Chondrocyte (in vitro differentiated cells): ENCODE data around the gene PAK4. TPM values are rescaled to one million over a fixed set of nuclear protein-coding genes. Genes with fewer than 3 reads are reported as not detected.

Experiments used
- DNase-seq: peaks from one replicate; pipeline ENCODE4 v3.0.0; 2021; ENCODE audit warnings: mixed read lengths, low spot score
- H3K27ac Mint-ChIP-seq: one replicate; pipeline ENCODE4 v1.8.0; 2021; ENCODE audit warnings: mild to moderate bottlenecking, moderate library complexity, mixed read lengths; ENCODE audit not compliant: unreplicated experiment
- H3K27me3 Mint-ChIP-seq: 2 replicates; pipeline ENCODE4 v1.8.0; 2021; ENCODE audit warnings: low read depth, mixed read lengths
- H3K36me3 Mint-ChIP-seq: 2 replicates; pipeline ENCODE4 v1.8.0; 2021; ENCODE audit warnings: low read depth, mixed read lengths
- H3K4me1 Mint-ChIP-seq: 2 replicates; pipeline ENCODE4 v1.8.0; 2021; ENCODE audit warnings: low read depth, mild to moderate bottlenecking, mixed read lengths
- H3K4me3 Mint-ChIP-seq: one replicate; pipeline ENCODE4 v1.8.0; 2021; ENCODE audit warnings: mild to moderate bottlenecking, moderate library complexity, mixed read lengths; ENCODE audit not compliant: unreplicated experiment
- H3K9me3 Mint-ChIP-seq: 2 replicates; pipeline ENCODE4 v1.8.0; 2021; ENCODE audit warnings: low read depth, mixed read lengths
- long read RNA-seq: library from polyadenylated mRNA; stranded (forward); transcript quantifications from one replicate; pipeline ENCODE4 v2.0.0, GENCODE V29; 2021
- total RNA-seq: library from RNA; stranded (reverse); gene quantifications from 3 replicates; pipeline ENCODE4 v1.2.1, GENCODE V29; 2021
- TF ChIP-seq, protein P1 (sequence below): fragments of 200-600 bp; sonication (generic); IDR thresholded peaks from 2 replicates; pipeline ENCODE4 v1.5.0; 2021; ENCODE audit warnings: antibody characterized with exemption, mild to moderate bottlenecking, moderate library complexity

PAK4 gene
- total RNA-seq: 12.3 to 16.7 TPM (median 14.4 TPM) in 3 replicates
- long read RNA-seq, partial matches to known transcripts: 0 of 7 reads
- long read RNA-seq, other reads (novel, unspliced or antisense): 6 of 7 reads

DNA sequence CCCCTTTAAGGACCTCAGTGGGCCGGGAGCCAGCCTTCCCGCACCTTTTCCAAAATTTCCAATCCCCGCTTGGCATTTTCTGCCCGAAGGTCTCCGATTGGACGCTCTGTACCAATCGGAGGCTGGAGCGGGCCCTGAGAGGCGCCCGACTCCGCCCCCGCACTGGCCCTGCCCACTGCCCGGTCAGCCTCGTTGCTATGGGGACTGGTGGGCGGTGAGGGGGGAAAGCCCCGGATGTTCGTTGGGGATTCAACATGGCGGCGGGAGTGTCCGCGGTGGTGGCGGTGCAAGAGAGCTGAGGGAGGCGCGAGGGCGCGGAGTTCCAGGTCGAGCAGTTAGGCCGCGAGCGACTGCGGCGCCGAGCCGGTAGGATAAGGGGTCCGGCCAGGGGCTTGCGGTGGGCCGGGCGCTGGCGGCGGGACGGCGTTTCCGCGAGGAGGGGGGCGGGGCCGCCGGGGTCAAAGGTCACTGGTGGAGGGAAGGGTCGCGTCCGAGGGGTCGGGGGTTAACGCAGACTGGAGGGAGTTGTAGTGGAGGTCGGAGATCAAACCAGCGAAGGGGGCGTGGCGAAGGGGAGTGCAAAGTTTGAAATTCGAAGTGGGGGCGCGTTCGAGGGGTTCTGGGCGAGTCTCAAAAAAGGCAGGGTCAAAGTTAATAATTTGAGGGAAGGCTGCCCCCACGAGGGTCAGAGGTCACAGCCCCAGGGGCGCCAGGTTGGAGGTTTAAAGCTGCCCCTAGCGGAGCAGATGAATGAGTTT is at the start of gene PAK4:
Gene PAK4 (plus strand): TSS at position 233 of the 758 bp plus-strand sequence. CDS start 43,768 bp downstream, outside the sequence.
- peaks cover 3% of the 10 kb centered on the region for H3K27me3 Mint-ChIP-seq
- H3K36me3 Mint-ChIP-seq: peaks cover 1% of the 10 kb centered on the region
- peaks cover 40% of the 10 kb centered on the region for H3K4me1 Mint-ChIP-seq
- DNase-seq: no peak
- peak within 1 kb of the TSS; percentile 98 for H3K4me3 Mint-ChIP-seq
- H3K27ac Mint-ChIP-seq: peak within 1 kb of the TSS; percentile 98
- H3K9me3 Mint-ChIP-seq: no peaks in the 10 kb centered on the region
- TF ChIP-seq, protein P1, sequence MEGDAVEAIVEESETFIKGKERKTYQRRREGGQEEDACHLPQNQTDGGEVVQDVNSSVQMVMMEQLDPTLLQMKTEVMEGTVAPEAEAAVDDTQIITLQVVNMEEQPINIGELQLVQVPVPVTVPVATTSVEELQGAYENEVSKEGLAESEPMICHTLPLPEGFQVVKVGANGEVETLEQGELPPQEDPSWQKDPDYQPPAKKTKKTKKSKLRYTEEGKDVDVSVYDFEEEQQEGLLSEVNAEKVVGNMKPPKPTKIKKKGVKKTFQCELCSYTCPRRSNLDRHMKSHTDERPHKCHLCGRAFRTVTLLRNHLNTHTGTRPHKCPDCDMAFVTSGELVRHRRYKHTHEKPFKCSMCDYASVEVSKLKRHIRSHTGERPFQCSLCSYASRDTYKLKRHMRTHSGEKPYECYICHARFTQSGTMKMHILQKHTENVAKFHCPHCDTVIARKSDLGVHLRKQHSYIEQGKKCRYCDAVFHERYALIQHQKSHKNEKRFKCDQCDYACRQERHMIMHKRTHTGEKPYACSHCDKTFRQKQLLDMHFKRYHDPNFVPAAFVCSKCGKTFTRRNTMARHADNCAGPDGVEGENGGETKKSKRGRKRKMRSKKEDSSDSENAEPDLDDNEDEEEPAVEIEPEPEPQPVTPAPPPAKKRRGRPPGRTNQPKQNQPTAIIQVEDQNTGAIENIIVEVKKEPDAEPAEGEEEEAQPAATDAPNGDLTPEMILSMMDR: no peak

DNA sequence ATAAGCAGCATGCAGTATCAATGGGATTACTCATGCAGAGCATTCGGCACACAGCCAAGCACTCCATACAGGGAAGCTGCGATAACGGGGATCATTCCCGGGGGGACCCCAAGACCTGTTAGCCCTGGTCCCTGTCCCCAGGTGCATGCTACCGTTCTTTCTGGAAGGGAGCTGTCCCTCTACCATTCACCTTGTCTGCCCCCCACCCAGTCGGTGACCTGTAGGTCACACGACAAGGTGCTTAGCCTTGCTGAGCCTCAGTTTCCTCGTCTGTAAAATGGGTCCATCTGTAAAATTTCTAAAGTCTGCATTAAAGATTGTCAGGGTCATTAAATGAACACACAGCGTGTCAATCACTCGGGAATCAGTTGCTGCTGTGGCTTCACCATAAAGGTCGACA is 48.3 kb upstream of the PAK4 start:
- Mint-ChIP-seq H3K4me3 (no peak overlapping the region), H3K9me3 (no peaks in the 10 kb centered on the region), H3K27me3 (peaks cover 13% of the 10 kb centered on the region)

GRCh38 chr19:39078436-39079200 is 47.0 kb upstream of the PAK4 start:
- H3K9me3 Mint-ChIP-seq: no peaks in the 10 kb centered on the region
- no peak for DNase-seq
- H3K4me3 Mint-ChIP-seq: no peak overlapping the region
- peaks cover 10% of the 10 kb centered on the region for H3K4me1 Mint-ChIP-seq
- H3K27ac Mint-ChIP-seq: peak overlapping the region; percentile 71
- TF ChIP-seq, protein P1: no peak
- no peaks in the 10 kb centered on the region for H3K36me3 Mint-ChIP-seq
- H3K27me3 Mint-ChIP-seq: peaks cover 25% of the 10 kb centered on the region

More for the DNA sequence above, 48.3 kb upstream of the PAK4 start:
- TF ChIP-seq, protein P1: no peak
- Mint-ChIP-seq H3K4me1 (peaks cover 12% of the 10 kb centered on the region), H3K27ac (no peak overlapping the region), H3K36me3 (no peaks in the 10 kb centered on the region)
- no peak for DNase-seq

GRCh38 chr19:39080431-39080830 is 45.2 kb upstream of the PAK4 start:
- TF ChIP-seq, protein P1: no peak
- Mint-ChIP-seq H3K27me3 (peaks cover 35% of the 10 kb centered on the region), H3K9me3 (no peaks in the 10 kb centered on the region), H3K4me3 (no peak overlapping the region), H3K36me3 (no peaks in the 10 kb centered on the region), H3K27ac (no peak overlapping the region), H3K4me1 (peaks cover 8% of the 10 kb centered on the region)
- no peak for DNase-seq

DNA sequence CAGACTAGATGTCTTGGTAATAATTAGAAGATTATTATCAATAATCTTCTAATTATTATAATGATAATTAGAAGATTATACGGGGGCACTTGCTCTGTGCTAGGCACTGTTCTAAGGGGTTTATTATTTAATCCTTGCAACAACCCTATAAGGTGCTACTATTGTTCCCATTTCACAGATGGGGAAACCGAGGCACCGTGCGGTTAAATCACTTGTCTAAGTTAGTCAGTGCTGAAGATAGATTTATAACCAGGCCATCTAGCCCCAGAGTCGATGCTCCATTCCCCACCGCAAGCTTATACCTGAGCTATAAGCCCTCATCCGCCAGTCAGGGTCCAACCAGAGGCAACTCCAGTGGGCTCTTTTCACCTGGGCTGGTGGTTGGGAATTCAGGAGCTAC is 43.4 kb upstream of the PAK4 start:
- H3K27ac Mint-ChIP-seq: no peak overlapping the region
- peaks cover 8% of the 10 kb centered on the region for H3K4me1 Mint-ChIP-seq
- TF ChIP-seq, protein P1: no peak
- H3K36me3 Mint-ChIP-seq: no peaks in the 10 kb centered on the region
- peaks cover 42% of the 10 kb centered on the region for H3K27me3 Mint-ChIP-seq
- no peak for DNase-seq
- no peak overlapping the region for H3K4me3 Mint-ChIP-seq
- no peaks in the 10 kb centered on the region for H3K9me3 Mint-ChIP-seq
